Smooth muscle cell (in vitro differentiated cells): ENCODE results near the gene G3BP1. TPM values are rescaled to one million over a fixed set of nuclear protein-coding genes. Genes with fewer than 3 reads are reported as not detected.
A peak's percentile ranks its signal among the peaks of the same experiment; 100 is the strongest.

Experiments
- DNase-seq: peaks from one replicate; lab custom pipeline; 2025; ENCODE audit not compliant: unreplicated experiment; lab: John Stamatoyannopoulos, UW
- H2AFZ ChIP-seq: fragments of 200-600 bp; sonication (generic); 2 replicates; pipeline ENCODE4 v1.6.0; 2016; ENCODE audit warnings: antibody characterized with exemption, low read depth, mild to moderate bottlenecking
- H3F3A ChIP-seq: fragments of 200-600 bp; sonication (generic); 2 replicates; pipeline ENCODE4 v1.6.0; 2017; ENCODE audit warnings: antibody characterized with exemption, low read depth
- H3K27ac ChIP-seq: fragments of 200-600 bp; sonication (generic); 2 replicates; pipeline ENCODE4 v1.5.1; 2016; ENCODE audit warnings: low read depth, mild to moderate bottlenecking
- H3K27me3 ChIP-seq: fragments of 200-600 bp; sonication (generic); 2 replicates; pipeline ENCODE4 v1.6.1; 2016; ENCODE audit warnings: low read depth, mild to moderate bottlenecking
- H3K36me3 ChIP-seq: fragments of 200-600 bp; sonication (generic); 2 replicates; pipeline ENCODE4 v1.5.1; 2016; ENCODE audit warnings: low read depth
- H3K4me1 ChIP-seq: fragments of 200-600 bp; sonication (generic); 2 replicates; pipeline ENCODE4 v1.5.1; 2016; ENCODE audit warnings: low read depth
- H3K4me2 ChIP-seq: fragments of 200-600 bp; sonication (generic); 2 replicates; pipeline ENCODE4 v1.6.0; 2016; ENCODE audit warnings: mild to moderate bottlenecking
- H3K4me3 ChIP-seq: fragments of 200-600 bp; sonication (generic); 2 replicates; pipeline ENCODE4 v1.5.1; 2016; ENCODE audit warnings: mild to moderate bottlenecking
- H3K79me2 ChIP-seq: fragments of 200-600 bp; sonication (generic); 2 replicates; pipeline ENCODE4 v1.6.0; 2016; ENCODE audit warnings: low read depth, mild to moderate bottlenecking
- H3K9ac ChIP-seq: fragments of 200-600 bp; sonication (generic); 2 replicates; pipeline ENCODE4 v1.6.0; 2016; ENCODE audit warnings: low read depth
- H3K9me3 ChIP-seq: fragments of 200-600 bp; sonication (generic); replicated peaks from 2 replicates; pipeline ENCODE4 v1.5.1; 2016; ENCODE audit warnings: low read depth
- H4K20me1 ChIP-seq: fragments of 200-600 bp; sonication (generic); 2 replicates; pipeline ENCODE4 v1.6.0; 2016; ENCODE audit warnings: low read depth
- CTCF ChIP-seq: fragments of 200-600 bp; sonication (generic); IDR thresholded peaks from 2 replicates; pipeline ENCODE4 v1.5.1; 2017; ENCODE audit warnings: borderline replicate concordance, mild to moderate bottlenecking, antibody characterized with exemption; ENCODE audit not compliant: insufficient read depth, poor library complexity, severe bottlenecking
- WGBS: methylation state at CpG from one replicate; pipeline ENCODE4 v1.1.7; 2016; ENCODE audit warnings: low lambda C conversion rate; 5-methylcytosine and 5-hydroxymethylcytosine counted together
- polyA plus RNA-seq: library from polyadenylated mRNA; unstranded; fragments of >200 nt; fragmentation: Nextera tagmentation; extraction: Ambion mirVana; gene quantifications from 2 replicates; pipeline ENCODE4 v1.2.1, GENCODE V29; 2016
- total RNA-seq: library from RNA; depleted of rRNA; stranded (reverse); fragments of >200 nt; gene quantifications from 2 replicates; pipeline ENCODE4 v1.2.3, GENCODE V29; 2014

G3BP1 gene
- total and polyA plus RNA-seq, 2 experiments from 2014 or later = 69.5 to 96.8 TPM

GRCh38 chr5:151770383-151771258 is 1.1 kb upstream of the G3BP1 start:
- peaks cover 7% of the 10 kb centered on the region for H3F3A ChIP-seq
- no peaks in the 10 kb centered on the region for H3K27me3 ChIP-seq
- TF ChIP-seq CTCF = no peak
- peaks cover 35% of the 10 kb centered on the region for H4K20me1 ChIP-seq
- H3K27ac ChIP-seq = peak overlapping the region; percentile 94
- peak overlapping the region; percentile 88 for H3K4me2 ChIP-seq
- peak; percentile 43 for DNase-seq
- H3K9me3 ChIP-seq = no peaks in the 10 kb centered on the region
- H3K4me3 ChIP-seq = peak overlapping the region; percentile 55
- WGBS = 8% methylated on average over 70 of the region's 75 CpGs
- peak overlapping the region; percentile 84 for H3K9ac ChIP-seq
- H2AFZ ChIP-seq = peak overlapping the region; percentile 80
- no peaks in the 10 kb centered on the region for H3K36me3 ChIP-seq
- H3K79me2 ChIP-seq = peaks cover 35% of the 10 kb centered on the region
- H3K4me1 ChIP-seq = peaks cover 28% of the 10 kb centered on the region

GRCh38 chr5:151772029-151772845 is 483 bp downstream of the G3BP1 start:
- Histone ChIP-seq H3K4me1 (peaks cover 36% of the 10 kb centered on the region), H3K36me3 (no peaks in the 10 kb centered on the region), H2AFZ (peak overlapping the region; percentile 20), H3K27ac (peak overlapping the region; percentile 87), H3K9ac (peak overlapping the region; percentile 88), H3K79me2 (peaks cover 51% of the 10 kb centered on the region), H3K27me3 (no peaks in the 10 kb centered on the region), H3K4me3 (peak overlapping the region; percentile 92), H3K4me2 (peak overlapping the region; percentile 98), H3F3A (peaks cover 7% of the 10 kb centered on the region), H4K20me1 (peaks cover 52% of the 10 kb centered on the region), H3K9me3 (no peaks in the 10 kb centered on the region)
- DNase-seq = peak; percentile 46
- no peak for TF ChIP-seq CTCF
- under 1% methylated on average over 53 of the region's 87 CpGs for WGBS

GRCh38 chr5:151772846-151773561 is 1.2 kb downstream of the G3BP1 start:
- peak overlapping the region; percentile 98 for H3K4me2 ChIP-seq
- H3K4me1 ChIP-seq = peaks cover 36% of the 10 kb centered on the region
- DNase-seq = no peak
- no peak for TF ChIP-seq CTCF
- no peaks in the 10 kb centered on the region for H3K27me3 ChIP-seq
- WGBS = under 1% methylated on average over 18 of the region's 18 CpGs
- H3K4me3 ChIP-seq = peak overlapping the region; percentile 92
- peaks cover 59% of the 10 kb centered on the region for H4K20me1 ChIP-seq
- peak overlapping the region; percentile 87 for H3K27ac ChIP-seq
- peaks cover 59% of the 10 kb centered on the region for H3K79me2 ChIP-seq
- no peaks in the 10 kb centered on the region for H3K36me3 ChIP-seq
- peaks cover 7% of the 10 kb centered on the region for H3F3A ChIP-seq
- no peaks in the 10 kb centered on the region for H3K9me3 ChIP-seq
- H3K9ac ChIP-seq = peak overlapping the region; percentile 88
- peak overlapping the region; percentile 20 for H2AFZ ChIP-seq
